Ammon's horn (tissue), 1 donor: ENCODE data around the gene PRR20E.
"Not testable (repeated sequence)": the region's sequence is repeated elsewhere in the genome, so short reads cannot be mapped to it uniquely, and the experiment has no call there.

Experiments
- DNase-seq: peaks from one replicate; pipeline ENCODE4 v3.0.0-alpha.2; 2016; ENCODE audit warnings: low spot score

Gene PRR20E

DNA sequence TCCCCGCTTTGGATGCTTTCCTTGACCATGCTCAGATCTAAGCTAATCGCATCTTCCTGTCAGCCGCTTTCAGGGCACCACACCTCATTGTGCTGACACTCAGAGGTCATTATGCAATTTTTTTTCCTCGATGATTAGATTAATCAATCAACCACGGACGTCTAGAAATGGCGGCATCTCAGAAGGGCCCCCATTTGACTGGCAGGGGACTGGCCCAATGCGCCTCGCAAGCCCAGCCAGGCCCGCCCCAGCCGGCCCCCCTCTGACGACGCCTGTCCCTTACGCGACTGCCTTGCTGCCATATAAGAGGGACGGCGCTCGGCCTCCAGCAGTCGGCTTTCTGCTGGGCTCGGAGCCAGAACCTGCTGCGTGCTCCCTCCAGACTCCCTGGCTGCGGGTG, at the start of gene PRR20E:
Gene PRR20E (plus strand): TSS at position 301 of the 400 bp plus-strand sequence. CDS start 387 bp downstream, outside the sequence.
- not testable (repeated sequence) for DNase-seq

DNA sequence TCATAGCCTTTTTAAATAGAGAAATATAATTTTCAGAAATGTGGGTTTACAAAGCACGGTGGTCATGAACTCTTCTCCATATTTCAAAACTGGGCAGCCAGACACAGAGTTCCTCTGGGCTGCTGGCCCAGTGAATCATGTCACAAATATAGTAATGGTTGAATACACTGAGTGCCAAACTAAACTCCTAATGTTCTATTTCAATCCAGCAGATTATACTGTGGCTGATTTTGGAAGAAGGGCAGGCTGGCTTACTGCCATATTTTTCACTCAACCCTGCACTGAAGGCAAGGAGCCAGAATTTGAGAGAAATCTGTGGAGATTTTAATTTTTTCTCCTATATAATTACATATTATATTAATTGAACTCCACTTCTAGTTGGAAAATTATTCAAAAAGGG, 43.3 kb upstream of the PRR20E start:
- DNase-seq, result peak; percentile 34

DNA sequence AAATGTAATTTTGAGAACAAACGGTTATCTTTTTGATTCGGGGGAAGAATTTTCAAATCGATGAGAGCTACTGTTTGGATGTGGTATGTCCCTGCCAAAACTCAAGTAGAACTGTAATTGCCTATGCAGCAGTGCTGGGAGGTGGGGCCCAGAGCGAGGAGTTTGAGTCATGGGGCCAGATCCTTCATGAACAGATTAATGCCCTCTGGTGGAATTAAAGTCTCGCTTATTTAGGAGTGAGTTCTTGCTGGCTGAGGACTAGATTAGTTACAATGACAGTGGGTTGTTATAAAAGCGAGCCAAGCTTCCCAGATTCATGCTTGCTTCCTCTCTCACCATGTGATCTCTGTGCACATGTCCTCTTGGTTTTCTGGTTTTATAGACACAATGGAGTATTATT, 38.1 kb upstream of the PRR20E start:
- DNase-seq, result no peak

DNA sequence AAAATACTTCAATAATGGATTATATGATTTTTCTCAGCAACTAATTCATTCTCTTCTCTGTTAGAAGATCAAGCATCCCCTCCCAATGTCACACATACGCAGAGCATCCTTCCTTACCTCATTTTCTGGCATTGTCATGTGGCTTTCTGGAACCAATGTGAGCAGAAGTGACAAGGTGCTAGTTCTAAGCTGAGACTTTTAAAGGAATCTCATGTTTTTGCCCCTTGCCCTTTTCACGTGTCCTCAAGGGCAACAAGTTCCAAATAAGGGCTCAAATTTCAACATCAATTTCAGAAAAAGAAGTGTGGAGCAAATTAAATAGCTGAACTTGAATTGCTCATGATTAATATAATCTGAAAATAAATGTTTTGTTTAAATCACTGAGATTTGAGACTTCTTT, 30.9 kb upstream of the PRR20E start:
- no peak for DNase-seq

DNA sequence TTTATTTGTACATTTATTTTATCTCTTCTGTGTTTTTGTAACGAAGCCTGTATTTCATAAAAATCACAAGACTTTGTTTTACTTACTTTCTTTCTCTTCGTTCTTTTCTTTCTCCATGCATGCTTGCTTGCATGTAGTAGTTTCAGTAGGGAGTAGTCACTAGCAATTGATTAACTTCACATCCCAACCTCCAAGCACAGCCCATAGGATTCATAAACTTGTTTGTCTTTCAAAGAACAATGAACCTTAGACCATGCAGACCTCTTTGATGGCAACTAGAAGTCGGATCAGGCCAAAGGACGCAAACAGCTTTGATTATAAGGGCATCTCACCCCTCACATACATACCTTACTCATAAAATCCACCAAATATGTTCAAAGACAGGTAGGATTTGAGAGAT, 29.4 kb upstream of the PRR20E start:
- DNase-seq, result no peak

DNA sequence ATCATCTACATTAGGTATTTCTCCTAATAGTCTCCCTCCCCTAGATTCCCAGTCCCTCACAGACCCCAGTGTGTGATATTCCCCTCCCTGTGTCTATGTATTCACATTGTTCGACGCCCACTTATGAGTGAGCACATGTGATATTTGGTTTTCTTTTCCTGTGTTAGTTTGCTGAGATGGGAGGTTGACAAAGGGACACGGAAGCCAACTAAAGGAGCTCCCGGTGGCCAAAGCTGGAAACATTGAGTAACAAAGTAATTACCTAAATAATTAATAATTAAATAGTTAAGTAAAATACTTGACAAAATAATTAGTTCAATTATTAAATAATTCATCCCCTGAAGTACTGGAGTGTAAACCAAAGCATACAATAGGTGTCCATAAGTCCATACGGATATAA, 28.0 kb upstream of the PRR20E start:
- no peak for DNase-seq

DNA sequence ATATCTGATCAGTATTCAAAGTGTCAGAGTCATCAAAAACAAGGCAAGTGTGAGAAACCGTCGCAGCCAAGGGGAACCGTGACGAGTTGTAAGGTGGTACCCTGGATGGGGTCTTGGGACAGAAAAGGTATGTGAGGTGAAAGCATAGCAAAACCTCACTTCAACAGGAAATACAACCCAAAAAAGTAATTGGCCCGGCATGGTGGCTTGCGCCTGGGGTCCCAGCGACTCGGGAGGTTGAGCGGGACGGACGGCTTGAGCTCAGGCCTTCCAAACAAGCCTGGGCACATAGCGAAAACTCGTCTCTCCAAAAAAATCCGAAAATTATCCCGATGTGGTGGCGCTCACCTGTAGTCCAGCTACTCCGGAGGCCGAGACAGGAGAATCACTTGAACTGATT, 27.2 kb upstream of the PRR20E start:
- DNase-seq, result not testable (repeated sequence)

DNA sequence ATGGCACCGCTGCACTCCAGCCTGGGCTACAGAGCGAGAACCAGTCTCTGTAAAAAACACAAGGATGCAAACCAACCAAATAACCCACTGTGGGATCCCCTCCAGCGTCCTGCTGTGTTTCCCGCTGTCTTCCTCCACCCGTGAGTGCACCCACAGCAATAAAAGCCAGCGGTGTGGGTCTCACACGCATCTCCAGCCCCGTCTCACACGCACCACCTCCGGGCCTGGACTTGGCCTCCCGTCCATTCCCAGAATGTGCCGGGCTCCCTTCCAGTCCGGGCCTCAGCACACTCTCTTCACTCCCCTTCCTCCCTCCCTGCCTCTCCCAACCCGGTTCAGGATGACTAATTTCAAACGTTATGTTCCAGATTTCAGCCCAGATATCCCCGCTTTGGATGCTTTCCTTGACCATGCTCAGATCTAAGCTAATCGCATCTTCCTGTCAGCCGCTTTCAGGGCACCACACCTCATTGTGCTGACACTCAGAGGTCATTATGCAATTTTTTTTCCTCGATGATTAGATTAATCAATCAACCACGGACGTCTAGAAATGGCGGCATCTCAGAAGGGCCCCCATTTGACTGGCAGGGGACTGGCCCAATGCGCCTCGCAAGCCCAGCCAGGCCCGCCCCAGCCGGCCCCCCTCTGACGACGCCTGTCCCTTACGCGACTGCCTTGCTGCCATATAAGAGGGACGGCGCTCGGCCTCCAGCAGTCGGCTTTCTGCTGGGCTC, 26.6 kb upstream of the PRR20E start, which contains the start of gene PRR20A:
Gene PRR20A (plus strand): TSS at position 684 of the 734 bp plus-strand sequence. CDS start 387 bp downstream, outside the sequence.
- DNase-seq, result not testable (repeated sequence)

DNA sequence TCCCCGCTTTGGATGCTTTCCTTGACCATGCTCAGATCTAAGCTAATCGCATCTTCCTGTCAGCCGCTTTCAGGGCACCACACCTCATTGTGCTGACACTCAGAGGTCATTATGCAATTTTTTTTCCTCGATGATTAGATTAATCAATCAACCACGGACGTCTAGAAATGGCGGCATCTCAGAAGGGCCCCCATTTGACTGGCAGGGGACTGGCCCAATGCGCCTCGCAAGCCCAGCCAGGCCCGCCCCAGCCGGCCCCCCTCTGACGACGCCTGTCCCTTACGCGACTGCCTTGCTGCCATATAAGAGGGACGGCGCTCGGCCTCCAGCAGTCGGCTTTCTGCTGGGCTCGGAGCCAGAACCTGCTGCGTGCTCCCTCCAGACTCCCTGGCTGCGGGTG, 19.8 kb upstream of the PRR20E start, which contains the start of gene PRR20B:
Gene PRR20B (plus strand): TSS at position 301 of the 400 bp plus-strand sequence. CDS start 387 bp downstream, outside the sequence.
- DNase-seq, result not testable (repeated sequence)

DNA sequence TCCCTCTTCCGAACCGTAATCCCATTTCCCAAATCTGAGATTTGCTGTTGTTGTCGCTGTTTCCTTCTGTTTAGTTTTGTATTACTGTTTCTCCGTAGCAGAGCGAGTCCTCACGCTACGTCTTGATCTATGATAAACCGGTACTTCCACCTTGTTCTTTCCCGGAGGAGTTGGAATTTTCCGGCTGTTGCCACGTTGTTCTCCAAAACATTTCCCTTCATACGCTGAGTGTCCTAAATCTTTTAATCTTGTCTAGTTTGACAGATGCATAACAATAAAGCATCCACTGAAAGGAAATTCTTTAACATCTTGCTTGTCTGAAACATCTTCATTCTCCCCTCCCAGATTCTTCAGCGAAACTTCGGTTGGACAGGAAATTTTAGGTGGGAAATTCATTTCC, 18.9 kb upstream of the PRR20E start:
- not testable (repeated sequence) for DNase-seq

DNA sequence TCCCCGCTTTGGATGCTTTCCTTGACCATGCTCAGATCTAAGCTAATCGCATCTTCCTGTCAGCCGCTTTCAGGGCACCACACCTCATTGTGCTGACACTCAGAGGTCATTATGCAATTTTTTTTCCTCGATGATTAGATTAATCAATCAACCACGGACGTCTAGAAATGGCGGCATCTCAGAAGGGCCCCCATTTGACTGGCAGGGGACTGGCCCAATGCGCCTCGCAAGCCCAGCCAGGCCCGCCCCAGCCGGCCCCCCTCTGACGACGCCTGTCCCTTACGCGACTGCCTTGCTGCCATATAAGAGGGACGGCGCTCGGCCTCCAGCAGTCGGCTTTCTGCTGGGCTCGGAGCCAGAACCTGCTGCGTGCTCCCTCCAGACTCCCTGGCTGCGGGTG, 13.2 kb upstream of the PRR20E start, which contains the start of gene PRR20C:
Gene PRR20C (plus strand): TSS at position 301 of the 400 bp plus-strand sequence. CDS start 387 bp downstream, outside the sequence.
- not testable (repeated sequence) for DNase-seq

DNA sequence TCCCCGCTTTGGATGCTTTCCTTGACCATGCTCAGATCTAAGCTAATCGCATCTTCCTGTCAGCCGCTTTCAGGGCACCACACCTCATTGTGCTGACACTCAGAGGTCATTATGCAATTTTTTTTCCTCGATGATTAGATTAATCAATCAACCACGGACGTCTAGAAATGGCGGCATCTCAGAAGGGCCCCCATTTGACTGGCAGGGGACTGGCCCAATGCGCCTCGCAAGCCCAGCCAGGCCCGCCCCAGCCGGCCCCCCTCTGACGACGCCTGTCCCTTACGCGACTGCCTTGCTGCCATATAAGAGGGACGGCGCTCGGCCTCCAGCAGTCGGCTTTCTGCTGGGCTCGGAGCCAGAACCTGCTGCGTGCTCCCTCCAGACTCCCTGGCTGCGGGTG, 6.7 kb upstream of the PRR20E start, which contains the start of gene PRR20D:
Gene PRR20D (plus strand): TSS at position 301 of the 400 bp plus-strand sequence. CDS start 387 bp downstream, outside the sequence.
- DNase-seq, result not testable (repeated sequence)

DNA sequence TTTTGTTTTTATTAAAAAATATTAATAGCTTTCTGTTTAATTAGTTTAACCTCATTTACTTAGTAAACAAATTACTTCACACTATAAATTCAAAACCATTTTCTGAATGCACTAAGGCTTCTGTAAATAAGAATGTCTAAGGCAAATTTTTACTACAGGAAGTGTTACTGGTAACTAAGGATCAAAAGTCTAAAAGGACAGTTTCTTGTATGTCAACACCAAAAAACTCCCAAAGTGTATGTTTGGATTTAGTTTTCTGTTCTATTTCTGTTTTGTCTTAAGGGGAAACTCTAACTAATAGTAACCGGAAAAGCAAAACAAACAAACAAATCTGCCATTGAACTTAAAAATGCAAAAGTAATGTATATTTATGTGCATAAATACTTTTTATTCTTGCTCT, 24.7 kb downstream of the PRR20E start:
- no peak for DNase-seq

DNA sequence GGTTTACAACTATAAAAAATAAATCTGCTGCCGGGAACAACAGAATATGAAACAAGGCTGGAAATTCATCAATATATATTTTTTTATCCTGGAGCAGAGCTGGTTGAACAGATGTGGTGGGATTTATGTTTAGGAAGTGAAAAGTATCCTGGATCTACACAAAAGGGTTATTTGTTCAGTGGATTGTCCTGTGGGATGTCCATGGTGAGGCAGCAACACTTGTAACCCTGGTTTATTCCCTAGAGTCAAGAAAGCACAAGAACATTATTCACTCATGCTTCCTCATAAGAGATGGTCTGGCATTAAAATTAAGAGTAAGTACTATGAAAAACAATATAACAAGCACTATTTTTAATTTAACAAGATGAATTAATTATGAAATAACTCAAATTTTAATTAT, 46.0 kb downstream of the PRR20E start:
- DNase-seq, result no peak
